Thoracic aorta (tissue), 2 donors: ENCODE results near the gene EEFSEC. TPM values are rescaled to one million over a fixed set of nuclear protein-coding genes. Genes with fewer than 3 reads are reported as not detected.

Source experiments
- ATAC-seq: fragments of 150-250 bp; one replicate; pipeline ENCODE4 v1.8.0; 2017; ENCODE audit warnings: low read depth; ENCODE audit not compliant: insufficient number of reproducible peaks, low FRiP score
- DNase-seq: peaks from one replicate; pipeline ENCODE4 v3.0.0-alpha.2; 2020; ENCODE audit warnings: low spot score
- H3K27ac ChIP-seq, 2 donors: fragments of 200-600 bp; sonication (generic); 1 replicate in 1 of 2; 2 replicates in 1 of 2; pipeline ENCODE4 v1.5.1; 2016; ENCODE audit warnings: mild to moderate bottlenecking in 2 of 2, moderate library complexity in 2 of 2
- H3K27me3 ChIP-seq: fragments of 200-600 bp; sonication (generic); replicated peaks from 2 replicates; pipeline ENCODE4 v1.6.0; 2016; ENCODE audit warnings: mild to moderate bottlenecking; ENCODE audit not compliant: insufficient read depth
- H3K36me3 ChIP-seq: fragments of 200-600 bp; sonication (generic); one replicate; pipeline ENCODE4 v1.5.1; 2016
- H3K4me1 ChIP-seq, 2 donors: fragments of 200-600 bp; sonication (generic); 1 replicate in 1 of 2; 2 replicates in 1 of 2; pipeline versions ENCODE4 v1.5.1 to v1.6.0; 2016; ENCODE audit warnings: low read depth in 2 of 2, mild to moderate bottlenecking in 1 of 2; ENCODE audit not compliant: control insufficient read depth in 1 of 2
- H3K4me3 ChIP-seq: fragments of 200-600 bp; sonication (generic); 2 replicates; pipeline ENCODE4 v1.5.1; 2016; ENCODE audit warnings: mild to moderate bottlenecking
- H3K9me3 ChIP-seq: fragments of 200-600 bp; sonication (generic); 2 replicates; pipeline ENCODE4 v1.5.1; 2016
- CTCF ChIP-seq: fragments of 200-600 bp; sonication (generic); IDR thresholded peaks from one replicate; pipeline ENCODE4 v1.5.1; 2019; ENCODE audit warnings: antibody characterized with exemption
- total RNA-seq, 2 donors: library from RNA; depleted of rRNA; stranded (reverse); fragments of >200 nt; gene quantifications; one replicate each; pipeline versions ENCODE4 v1.1.0 to v1.2.3, GENCODE V29; 2016

Gene EEFSEC
- total RNA-seq, 2 donors from 2014 or later, result 16.1 to 17.5 TPM

- H3K27me3 ChIP-seq, result no peaks in the 10 kb centered on the region
- no peak for TF ChIP-seq CTCF
- no peak for ATAC-seq
These were observed 277.4 kb downstream of the EEFSEC start for GRCh38 chr3:128430731-128431130.

GRCh38 chr3:128431803-128432300 is 278.6 kb downstream of the EEFSEC start:
- no peak for TF ChIP-seq CTCF
- DNase-seq (no peak), ATAC-seq (no peak)
- H3K9me3 ChIP-seq, result no peaks in the 10 kb centered on the region
- no peaks in the 10 kb centered on the region for H3K36me3 ChIP-seq
- peaks cover 6 to 12% of the 10 kb centered on the region in 2 donors for H3K4me1 ChIP-seq
- H3K27ac ChIP-seq, result no peak overlapping the region
- H3K27me3 ChIP-seq, result no peaks in the 10 kb centered on the region
- no peak overlapping the region for H3K4me3 ChIP-seq

More at GRCh38 chr3:128430731-128431130, 277.4 kb downstream of the EEFSEC start:
- no peak for DNase-seq
- H3K4me3 ChIP-seq, result no peak overlapping the region
- H3K4me1 ChIP-seq, result peaks cover 6 to 12% of the 10 kb centered on the region in 2 donors
- H3K27ac ChIP-seq, result no peak overlapping the region
- H3K36me3 ChIP-seq, result no peaks in the 10 kb centered on the region
- no peaks in the 10 kb centered on the region for H3K9me3 ChIP-seq

GRCh38 chr3:128432301-128432970 is 279.2 kb downstream of the EEFSEC start:
- no peaks in the 10 kb centered on the region for H3K9me3 ChIP-seq
- TF ChIP-seq CTCF, result no peak
- ATAC-seq (no peak), DNase-seq (no peak)
- H3K36me3 ChIP-seq, result no peaks in the 10 kb centered on the region
- H3K27me3 ChIP-seq, result no peaks in the 10 kb centered on the region
- peaks cover 6 to 12% of the 10 kb centered on the region in 2 donors for H3K4me1 ChIP-seq
- no peak overlapping the region for H3K27ac ChIP-seq
- peak overlapping the region; percentile 52 for H3K4me3 ChIP-seq

- Histone ChIP-seq H3K4me1 (peaks cover 6 to 12% of the 10 kb centered on the region in 2 donors), H3K27ac (no peak overlapping the region), H3K9me3 (no peaks in the 10 kb centered on the region), H3K36me3 (no peaks in the 10 kb centered on the region), H3K4me3 (peak overlapping the region; percentile 52), H3K27me3 (no peaks in the 10 kb centered on the region)
- no peak for DNase-seq
- ATAC-seq, result no peak
- TF ChIP-seq CTCF, result no peak
These were observed 279.9 kb downstream of the EEFSEC start for GRCh38 chr3:128432971-128433836.

GRCh38 chr3:128433837-128434165 is 280.5 kb downstream of the EEFSEC start:
- H3K4me1 ChIP-seq, result peaks cover 6 to 12% of the 10 kb centered on the region in 2 donors
- H3K27me3 ChIP-seq, result no peaks in the 10 kb centered on the region
- ATAC-seq, result no peak

More at GRCh38 chr3:128433837-128434165, 280.5 kb downstream of the EEFSEC start:
- H3K36me3 ChIP-seq, result no peaks in the 10 kb centered on the region
- no peak for TF ChIP-seq CTCF
- no peak overlapping the region for H3K27ac ChIP-seq
- no peak for DNase-seq
- H3K4me3 ChIP-seq, result no peak overlapping the region
- no peaks in the 10 kb centered on the region for H3K9me3 ChIP-seq
